ENCODE data around the gene DCTN4. TPM values are rescaled to one million over a fixed set of nuclear protein-coding genes. Genes with fewer than 3 reads are reported as not detected.

The DCTN4 gene
- 50.2 and 56.1 TPM in 2 replicates for total RNA-seq (2012; rRNA removed)
- 26.6 and 28.1 TPM in 2 replicates for polyA plus RNA-seq (2012; rRNA removed)
- polyA plus RNA-seq (2012; cell fraction: cytosol; rRNA removed), result 10.3 and 10.5 TPM in 2 replicates
- 11.6 and 41.1 TPM in 2 replicates for polyA plus RNA-seq (2012; cell fraction: nucleus; rRNA removed; ENCODE audit: low replicate concordance)
- percentile 93 among the genes with signal in this experiment for Bru-seq, nascent RNA
- BruChase-seq, experiment 1, labeled RNA remaining after a 6-hour chase, result percentile 85 among the genes with signal in this experiment
- BruChase-seq, experiment 2, labeled RNA remaining after a 2-hour chase, result percentile 88 among the genes with signal in this experiment
- long read RNA-seq, full-length matches to known transcripts, result 35 of 49 reads
- long read RNA-seq, partial matches to known transcripts, result 0 of 49 reads
- long read RNA-seq, other reads (novel, unspliced or antisense), result 14 of 49 reads

DNA sequence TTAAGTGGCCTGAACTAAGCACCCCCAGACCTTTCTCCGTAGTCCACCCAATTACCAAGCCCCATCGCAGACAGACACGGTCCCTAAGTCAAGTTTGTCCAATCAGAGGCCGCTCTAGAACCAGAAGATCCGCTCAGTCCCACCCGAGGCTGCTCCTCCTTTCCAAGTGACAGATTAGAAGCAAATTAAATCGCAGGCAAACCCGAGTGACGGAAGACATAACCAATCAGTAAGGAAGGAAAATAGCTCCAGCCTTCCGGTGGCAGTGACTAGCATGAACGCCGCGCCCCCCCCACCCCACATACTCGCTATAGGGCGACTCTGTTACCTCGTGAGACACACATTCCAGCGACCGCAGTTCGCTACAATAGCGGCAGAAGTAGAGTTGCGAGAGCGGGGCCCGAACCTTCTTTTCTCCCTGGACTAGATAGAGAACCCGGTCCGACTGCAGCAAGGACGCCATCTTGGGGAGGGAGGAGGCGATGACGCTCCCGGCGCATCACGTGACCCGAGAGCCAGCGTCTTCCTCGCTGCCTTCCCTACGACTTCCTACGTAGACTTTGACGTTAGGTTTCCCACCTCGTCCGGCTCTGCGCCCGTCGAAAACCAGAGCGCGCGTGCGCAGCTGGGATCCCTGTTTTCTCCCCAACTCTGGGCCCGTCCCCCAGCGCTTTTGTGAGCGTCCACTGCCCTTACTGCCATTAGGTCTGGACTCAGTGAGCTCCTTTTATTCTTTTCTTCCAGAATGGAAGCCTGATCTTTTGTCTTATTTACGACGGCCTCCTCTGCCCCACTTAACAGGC is at the start of gene DCTN4:
Gene DCTN4 (minus strand): TSS at position 487 of the 803 bp plus-strand sequence. CDS start 24 bp downstream, at position 463.
- H4K91ac ChIP-seq (ENCODE audit: insufficient read depth, low read depth, low read length), result peak within 1 kb of the TSS; percentile 94
- H2BK15ac ChIP-seq (ENCODE audit: low read depth, low read length), result peak within 1 kb of the TSS; percentile 47; the same call in 1 of the 3 replicates
- peak within 1 kb of the TSS; percentile 70 for H3K4me2 ChIP-seq (ENCODE audit: low read depth, low read length)
- peak within 1 kb of the TSS; percentile 99 for H4K5ac ChIP-seq (ENCODE audit: low read depth, low read length)
- 4% methylated on average over 17 of the region's 51 CpGs; no CpG with 5 or more reads in 1 of the 2 experiments for WGBS, 2 experiments (ENCODE audit: extremely low coverage in 2 of 2, insufficient read length in 1 of 2)
- POLR2A ChIA-PET (ENCODE audit: unreplicated experiment), result interaction anchor here (0.6 to 2.1 kb wide), 6 partner anchors 9 to 940 kb away, joined by 3 to 11 read pairs (median 4); partner anchors contain the start of gene SMIM3
- CTCF ChIA-PET, result interaction anchor here (0.6 to 1.0 kb wide), 3 partner anchors 20 to 94 kb away, joined by 3 read pairs; partner anchors contain the start of gene SMIM3
- peak within 1 kb of the TSS; percentile 95 for H3K14ac ChIP-seq (replicated peaks; ENCODE audit: low read depth, low read length)
- peak within 1 kb of the TSS; percentile 60 for H2AK5ac ChIP-seq (ENCODE audit: low read depth, low read length)
- peak within 1 kb of the TSS; percentile 90 for H2AK9ac ChIP-seq (replicated peaks; ENCODE audit: low read depth, low read length, poor library complexity)
- no peaks in the 10 kb centered on the region for H3K27me3 ChIP-seq (ENCODE audit: control insufficient read depth, insufficient read depth, low read length)
- peaks cover 11 to 32% of the 10 kb centered on the region in 2 experiments; a peak in 3 of 4 replicates for H3K79me1 ChIP-seq (ENCODE audit: low read depth in 1 of 2, low read length in 2 of 2)
- peak within 1 kb of the TSS; percentile 83 for H2BK120ac ChIP-seq (ENCODE audit: low read depth, low read length)
- H3K9ac ChIP-seq (ENCODE audit: low read depth, low read length), result peak within 1 kb of the TSS; percentile 94
- peak; percentile 99 for DNase-seq
- peak within 1 kb of the TSS; percentile 70 for H3K4me3 ChIP-seq (ENCODE audit: insufficient read depth, low read depth, low read length)
- peak within 1 kb of the TSS; percentile 41; the same call in 1 of the 2 replicates for H2BK20ac ChIP-seq (ENCODE audit: low read depth, low read length)
- dilution Hi-C loops (cut with HindIII; ENCODE audit: low sequenced_read_pairs, unreplicated experiment), result no loop called here
- peak within 1 kb of the TSS; percentile 91 for H2BK5ac ChIP-seq (ENCODE audit: low read depth, low read length, poor library complexity, severe bottlenecking)
- in situ Hi-C loops (cut with MboI; ENCODE audit: low sequenced_read_pairs), result no loop called here
- no peaks in the 10 kb centered on the region for H4K20me1 ChIP-seq (ENCODE audit: insufficient read depth, low read length)
- peaks cover 10% of the 10 kb centered on the region for H3K4me1 ChIP-seq (ENCODE audit: control insufficient read depth, insufficient read depth, low read length)
- intact Hi-C loops (cut with micrococcal nuclease), result loop anchor here (2.0 to 5.0 kb wide), 2 partner anchors 22 to 34 kb away; no protein-coding TSS in a partner anchor
- no peaks in the 10 kb centered on the region for H3K9me3 ChIP-seq (ENCODE audit: control insufficient read depth, insufficient read depth, low read length)
- H3K27ac ChIP-seq (ENCODE audit: insufficient read depth, low read length), result peak within 1 kb of the TSS; percentile 95
- BruUV-seq (replicated peaks), result no TSS peak
- peak within 1 kb of the TSS; percentile 90 for H3K18ac ChIP-seq (ENCODE audit: low read depth, low read length)
- peak within 1 kb of the TSS; percentile 80 for H3K23ac ChIP-seq (ENCODE audit: low read depth, low read length)
- peak; percentile 95 for ATAC-seq (ENCODE audit: low read depth)
- H3K56ac ChIP-seq (ENCODE audit: extremely low read depth, insufficient read depth, low read length), result peak within 1 kb of the TSS; percentile 94
- TF ChIP-seq RCOR1 (IDR thresholded peaks at IDR 0.05; ENCODE audit: insufficient replicate concordance, low read length) (no peak), POLR2A (IDR thresholded peaks at IDR 0.05; ENCODE audit: low read depth, low read length) (peak; percentile 88), FOS (IDR thresholded peaks at IDR 0.05; ENCODE audit: low read depth, low read length) (peak; percentile 13; the same call in 1 of the 2 replicates), BHLHE40 (IDR thresholded peaks at IDR 0.05; ENCODE audit: low read depth, low read length) (peak; percentile 91), RFX5 (IDR thresholded peaks at IDR 0.05; ENCODE audit: low read depth, low read length) (no peak), MAZ (IDR thresholded peaks at IDR 0.05; ENCODE audit: borderline replicate concordance, low read depth, low read length) (peak; percentile 89)
- TF ChIP-seq, protein P1, sequence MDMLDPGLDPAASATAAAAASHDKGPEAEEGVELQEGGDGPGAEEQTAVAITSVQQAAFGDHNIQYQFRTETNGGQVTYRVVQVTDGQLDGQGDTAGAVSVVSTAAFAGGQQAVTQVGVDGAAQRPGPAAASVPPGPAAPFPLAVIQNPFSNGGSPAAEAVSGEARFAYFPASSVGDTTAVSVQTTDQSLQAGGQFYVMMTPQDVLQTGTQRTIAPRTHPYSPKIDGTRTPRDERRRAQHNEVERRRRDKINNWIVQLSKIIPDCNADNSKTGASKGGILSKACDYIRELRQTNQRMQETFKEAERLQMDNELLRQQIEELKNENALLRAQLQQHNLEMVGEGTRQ (IDR thresholded peaks at IDR 0.05; ENCODE audit: low read depth, low read length), result peak; percentile 99
- peak within 1 kb of the TSS; percentile 94 for H3K4ac ChIP-seq (ENCODE audit: low read depth, low read length)
- H3K36me3 ChIP-seq (ENCODE audit: control insufficient read depth, insufficient read depth, low read length), result peaks cover 7% of the 10 kb centered on the region
- H3K9me1 ChIP-seq (ENCODE audit: insufficient read depth, low read length), result peaks cover 5% of the 10 kb centered on the region; the same call in 1 of the 2 replicates
- H2AFZ ChIP-seq (replicated peaks; ENCODE audit: low read length, poor library complexity), result peak within 1 kb of the TSS; percentile 95
- H4K8ac ChIP-seq (ENCODE audit: low read depth in 2 of 2, low read length in 2 of 2), result peak within 1 kb of the TSS; percentile 98 to 99

Measured in IMR-90 (cell line).